Stimulated activated effector memory CD8-positive, alpha-beta T cell treated with anti-CD3 and anti-CD28 coated beads, Interleukin-12 subunit alpha, Interleukin-12 subunit beta, amount 100 ng/mL, for 72 hours (primary cell): ENCODE data around the gene UBXN11.

ENCODE experiments used
- ATAC-seq: fragments of 150-1000 bp; cut with Tn5 transposase; 2 replicates; pipeline ENCODE4 v1.10.0; 2021
- DNase-seq, 2 donors: peaks; one replicate each; pipeline ENCODE4 v3.0.0; 2021 to 2022; ENCODE audit warnings: low spot score in 2 of 2
- H3K27ac Mint-ChIP-seq: one replicate; pipeline ENCODE4 v1.8.0; 2022; ENCODE audit warnings: mild to moderate bottlenecking, mixed read lengths
- H3K36me3 Mint-ChIP-seq: one replicate; pipeline ENCODE4 v1.8.0; 2022; ENCODE audit warnings: mild to moderate bottlenecking, mixed read lengths
- H3K4me1 Mint-ChIP-seq: one replicate; pipeline ENCODE4 v1.8.0; 2022; ENCODE audit warnings: mixed read lengths
- H3K4me3 Mint-ChIP-seq: one replicate; pipeline ENCODE4 v1.8.0; 2022; ENCODE audit warnings: mild to moderate bottlenecking, mixed read lengths
- H3K9me3 Mint-ChIP-seq: one replicate; pipeline ENCODE4 v1.8.0; 2022; ENCODE audit warnings: mixed read lengths

The UBXN11 gene

DNA sequence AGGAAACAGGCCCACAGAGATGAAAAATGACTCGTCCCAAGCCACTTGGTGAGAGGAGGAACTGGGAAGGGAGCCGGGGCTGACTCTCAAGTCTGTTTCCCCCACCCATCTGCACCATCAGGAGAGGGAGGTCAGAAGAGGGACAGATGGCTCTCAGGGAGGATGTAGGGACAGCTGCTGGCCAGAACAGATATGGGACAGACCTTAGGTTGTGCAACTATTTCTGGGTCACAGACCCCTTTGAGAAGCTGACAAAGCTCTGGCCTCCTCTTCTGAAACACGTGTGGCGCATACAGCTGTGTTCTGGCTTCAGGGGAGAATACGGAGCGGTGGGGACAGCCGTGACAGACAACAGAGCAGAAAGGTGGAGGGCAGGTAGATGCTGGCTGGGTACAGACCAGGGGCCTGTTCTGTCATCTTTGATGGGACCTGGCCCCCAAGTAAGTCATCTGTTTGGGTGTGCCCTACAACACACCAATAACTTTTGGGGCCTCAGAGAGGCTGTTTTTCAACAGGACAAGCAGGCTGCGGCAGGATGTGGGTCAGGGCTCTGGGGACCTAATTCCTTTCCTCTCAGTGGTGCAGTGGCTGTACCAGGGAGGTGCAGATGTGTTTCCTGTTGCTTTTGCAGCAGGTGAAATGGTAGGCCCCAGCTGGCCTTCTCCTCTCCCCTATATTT lies 19.3 kb downstream of the UBXN11 start:
- DNase-seq, result peak in 1 of 2 donors; percentile 79
- H3K27ac Mint-ChIP-seq, result peak overlapping the region; percentile 93
- H3K4me1 Mint-ChIP-seq, result peaks cover 98% of the 10 kb centered on the region
- no peaks in the 10 kb centered on the region for H3K9me3 Mint-ChIP-seq
- ATAC-seq, result peak; percentile 53
- peaks cover 57% of the 10 kb centered on the region for H3K36me3 Mint-ChIP-seq
- H3K4me3 Mint-ChIP-seq, result peak overlapping the region; percentile 76

DNA sequence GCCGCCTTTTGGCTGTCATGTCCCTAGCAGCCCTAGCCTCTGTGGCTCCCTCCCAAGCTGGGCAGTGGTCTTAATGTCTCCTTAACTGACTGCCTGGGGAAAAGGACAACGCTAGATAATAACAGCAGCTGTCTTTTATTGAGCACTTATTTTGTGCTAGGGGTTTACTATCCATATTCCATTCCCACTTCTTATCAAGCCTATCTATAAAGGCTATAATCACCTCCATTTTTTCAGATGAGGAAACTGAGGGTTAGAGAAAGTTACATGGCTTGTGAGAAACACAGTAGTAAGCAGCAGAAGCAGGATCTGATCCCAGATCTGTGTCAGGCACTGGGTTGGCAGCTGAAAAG lies 20.4 kb downstream of the UBXN11 start:
- peaks cover 62% of the 10 kb centered on the region for H3K36me3 Mint-ChIP-seq
- DNase-seq (no peak), ATAC-seq (no peak)
- H3K27ac Mint-ChIP-seq, result peak overlapping the region; percentile 93
- no peak overlapping the region for H3K4me3 Mint-ChIP-seq
- H3K9me3 Mint-ChIP-seq, result no peaks in the 10 kb centered on the region
- H3K4me1 Mint-ChIP-seq, result peaks cover 97% of the 10 kb centered on the region

DNA sequence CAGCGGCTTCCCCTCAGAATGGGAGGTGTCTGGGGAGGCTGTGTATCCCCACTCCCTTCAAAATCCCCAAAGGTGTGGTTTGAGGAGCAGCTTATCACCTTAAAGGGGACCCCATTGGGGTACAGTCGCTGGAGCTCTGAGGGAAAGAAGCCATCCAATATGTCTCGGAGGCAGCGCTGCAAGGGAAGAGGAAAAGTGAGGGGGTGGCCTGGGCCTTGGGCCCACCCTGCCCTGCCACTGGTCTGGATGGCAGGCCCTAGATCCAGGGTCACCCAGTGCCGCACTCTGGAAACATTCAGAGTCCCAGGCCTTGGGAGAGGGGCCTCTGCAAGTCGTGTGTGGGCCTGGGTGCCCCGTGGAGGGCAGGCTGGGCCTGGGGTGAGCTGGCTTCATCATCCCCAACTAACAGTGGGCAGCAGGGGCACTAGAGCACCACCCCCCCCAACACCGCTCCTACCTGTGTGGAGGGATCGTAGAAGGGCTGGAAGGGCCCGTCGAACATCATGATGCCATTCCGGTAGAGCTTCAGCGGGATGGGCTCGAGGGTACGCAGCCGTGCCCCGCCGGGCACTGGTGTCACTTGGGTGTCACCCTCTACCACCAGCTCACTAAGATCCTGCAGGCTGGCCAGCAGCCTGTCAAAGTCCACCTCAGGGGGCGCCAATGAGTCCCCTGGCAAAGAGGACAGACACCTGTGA lies 20.9 kb downstream of the UBXN11 start:
- peaks cover 67% of the 10 kb centered on the region for H3K36me3 Mint-ChIP-seq
- DNase-seq (peak in 1 of 2 donors; percentile 75), ATAC-seq (no peak)
- no peaks in the 10 kb centered on the region for H3K9me3 Mint-ChIP-seq
- H3K4me3 Mint-ChIP-seq, result peak overlapping the region; percentile 95
- H3K27ac Mint-ChIP-seq, result peak overlapping the region; percentile 93
- H3K4me1 Mint-ChIP-seq, result peaks cover 97% of the 10 kb centered on the region

DNA sequence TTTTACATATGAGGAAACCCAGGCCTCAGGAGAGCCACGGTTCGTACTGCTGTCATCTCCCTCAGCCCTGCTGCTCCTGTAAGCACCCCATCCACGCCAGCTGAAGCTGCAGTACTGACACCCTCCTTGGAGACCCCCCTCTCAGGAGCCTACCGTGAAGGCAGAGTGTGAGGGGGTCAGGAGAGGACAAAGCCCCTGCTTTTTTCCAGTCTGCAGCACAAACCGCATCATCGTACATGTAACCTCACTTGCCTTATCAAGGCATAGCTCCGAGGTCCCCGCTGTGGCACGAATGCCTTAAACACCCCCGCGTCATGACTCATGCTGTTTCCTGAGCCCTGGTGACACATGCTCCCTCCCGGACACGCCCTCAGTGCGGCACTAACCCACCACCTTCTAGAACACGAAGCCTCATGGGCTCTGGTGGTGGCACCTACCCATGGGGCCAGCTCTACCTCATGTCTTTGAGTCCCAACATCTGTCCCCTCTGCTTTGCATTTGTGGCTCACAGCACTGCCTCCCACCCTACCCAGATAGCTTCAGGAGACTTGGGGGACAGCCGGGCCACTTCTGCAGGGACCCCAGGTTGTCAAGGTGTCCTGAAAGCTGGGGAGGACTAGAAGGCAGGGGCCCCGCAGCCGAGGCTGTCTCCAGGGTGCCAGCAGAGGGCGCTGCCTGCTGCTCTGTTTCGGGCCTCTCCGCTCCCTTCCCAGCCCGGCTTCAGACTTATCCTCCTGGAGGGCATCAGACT lies 21.7 kb downstream of the UBXN11 start:
- Mint-ChIP-seq H3K4me3 (peak overlapping the region; percentile 95), H3K36me3 (peaks cover 64% of the 10 kb centered on the region)
- ATAC-seq, result peak; percentile 84

DNA sequence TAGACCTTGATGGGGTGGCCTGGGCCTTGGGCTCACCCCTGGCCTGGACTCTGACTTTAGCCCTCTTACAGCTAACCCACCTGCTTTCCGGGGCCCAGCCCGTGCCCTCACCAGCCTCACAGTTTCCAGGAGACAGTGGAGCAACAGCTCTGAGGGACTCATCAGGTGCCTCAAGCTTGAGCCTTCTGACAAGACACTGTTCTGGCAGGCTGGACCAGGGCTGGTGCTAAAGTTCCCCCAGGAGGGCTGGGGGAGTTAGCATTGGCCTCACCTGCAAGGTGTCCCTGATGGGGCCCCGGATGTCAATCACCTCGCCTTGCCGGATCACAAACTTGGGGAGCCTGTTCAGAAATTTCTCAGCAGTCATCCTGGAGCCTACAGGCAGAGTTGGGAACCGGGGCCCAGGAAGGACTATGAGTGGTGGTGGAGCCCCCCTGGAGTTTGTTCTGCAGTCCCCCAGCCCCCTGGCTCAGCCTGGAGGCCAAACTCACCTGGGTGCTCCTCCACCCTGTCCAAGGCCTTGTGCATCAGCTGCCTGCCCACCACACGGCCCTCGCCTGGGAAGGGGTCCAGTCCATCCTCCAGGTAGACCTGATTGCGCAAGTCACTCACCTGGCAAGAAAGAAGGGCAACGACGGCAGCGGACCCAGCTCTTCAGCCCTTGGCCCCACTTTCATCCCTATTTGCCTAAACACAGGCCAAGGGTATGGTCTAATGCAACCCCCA lies 22.4 kb downstream of the UBXN11 start:
- no peak for ATAC-seq
- H3K9me3 Mint-ChIP-seq, result no peaks in the 10 kb centered on the region
- DNase-seq, result no peak

More for the DNA sequence above, 21.7 kb downstream of the UBXN11 start:
- Mint-ChIP-seq H3K27ac (peak overlapping the region; percentile 93), H3K9me3 (no peaks in the 10 kb centered on the region), H3K4me1 (peaks cover 91% of the 10 kb centered on the region)
- DNase-seq, result peak; percentile 74 to 91

DNA sequence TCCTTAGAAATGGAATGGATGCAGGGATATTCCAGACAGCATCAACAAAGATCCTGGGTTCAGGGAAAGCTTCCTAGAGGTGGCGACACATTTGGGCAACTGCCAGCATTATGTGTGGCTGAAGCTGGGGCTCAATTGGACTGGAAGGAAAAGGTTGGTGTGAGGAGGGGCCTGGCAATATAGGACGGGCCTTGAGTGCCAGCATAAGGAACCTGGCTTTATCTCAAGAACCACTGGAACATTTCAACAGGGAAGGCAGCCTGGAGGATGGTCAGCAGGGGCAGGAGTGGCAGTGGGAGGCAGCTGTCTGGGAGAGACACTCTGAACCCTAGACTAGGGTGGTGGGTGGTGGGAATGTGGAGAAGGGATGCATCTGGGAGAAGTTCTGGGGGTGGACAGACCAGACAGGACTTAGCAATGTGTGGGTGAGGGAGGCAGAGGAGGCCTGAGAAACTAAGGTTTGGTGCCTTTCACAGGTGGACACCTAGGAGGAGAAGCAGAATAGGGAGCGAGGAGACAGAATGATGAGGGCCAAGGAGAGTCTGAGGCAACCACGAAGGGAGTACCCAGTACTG lies 23.1 kb downstream of the UBXN11 start:
- Mint-ChIP-seq H3K9me3 (no peaks in the 10 kb centered on the region), H3K4me1 (peaks cover 88% of the 10 kb centered on the region), H3K27ac (peak overlapping the region; percentile 93), H3K4me3 (peak overlapping the region; percentile 95), H3K36me3 (peaks cover 69% of the 10 kb centered on the region)
- no peak for ATAC-seq
- DNase-seq, result no peak

More for the DNA sequence above, 22.4 kb downstream of the UBXN11 start:
- Mint-ChIP-seq H3K4me1 (peaks cover 88% of the 10 kb centered on the region), H3K36me3 (peaks cover 64% of the 10 kb centered on the region), H3K27ac (peak overlapping the region; percentile 93), H3K4me3 (peak overlapping the region; percentile 95)

DNA sequence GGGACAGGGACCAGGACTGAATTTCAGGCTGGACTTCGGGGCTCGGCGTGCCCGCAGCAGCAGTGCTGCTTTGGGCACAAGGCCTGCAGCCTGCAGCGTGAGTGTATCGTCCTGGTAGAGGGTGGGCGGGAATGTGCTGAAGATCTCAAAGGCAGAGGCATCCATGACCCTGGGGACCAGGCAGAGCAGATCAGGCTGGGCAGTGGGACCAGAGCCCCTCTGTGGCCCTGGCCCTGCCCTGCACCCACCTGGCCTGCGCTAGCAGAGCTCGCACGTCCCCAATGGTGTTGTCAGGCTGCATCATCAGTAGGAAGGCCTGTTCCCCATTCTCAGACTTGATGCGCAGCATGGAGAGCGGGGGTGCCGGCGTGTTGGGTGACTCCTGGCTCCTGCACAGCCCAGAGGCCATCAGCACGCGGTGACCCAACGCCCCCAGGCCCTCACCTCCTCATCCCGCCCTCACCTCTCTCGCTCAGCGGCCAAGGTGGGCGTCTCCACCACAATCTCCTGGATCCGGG lies 24.0 kb downstream of the UBXN11 start:
- H3K4me1 Mint-ChIP-seq, result peaks cover 88% of the 10 kb centered on the region
- H3K4me3 Mint-ChIP-seq, result peak overlapping the region; percentile 95
- DNase-seq (no peak), ATAC-seq (no peak)
- H3K27ac Mint-ChIP-seq, result peak overlapping the region; percentile 93
- peaks cover 72% of the 10 kb centered on the region for H3K36me3 Mint-ChIP-seq
- H3K9me3 Mint-ChIP-seq, result no peaks in the 10 kb centered on the region

DNA sequence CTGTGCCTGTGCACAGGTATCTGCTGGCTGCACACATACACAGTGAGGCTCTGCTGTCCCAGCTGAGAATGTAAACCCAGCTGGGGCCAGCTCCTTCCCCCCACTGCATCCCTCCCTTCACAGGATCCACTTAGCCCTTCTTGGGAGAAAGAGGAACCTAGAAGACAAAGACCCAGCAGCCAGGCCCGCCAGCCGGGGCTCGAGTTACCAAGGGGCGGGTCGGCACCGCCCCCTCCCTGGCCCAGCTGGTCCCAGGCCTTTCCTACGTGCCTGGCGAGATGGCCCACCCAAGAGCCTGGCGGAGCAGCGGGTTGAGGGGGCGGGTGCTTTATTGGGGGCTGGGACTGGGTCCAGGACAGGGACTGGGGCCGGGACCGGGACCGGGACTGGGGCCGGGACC lies 24.5 kb downstream of the UBXN11 start:
- peak overlapping the region; percentile 87 for H3K27ac Mint-ChIP-seq

DNA sequence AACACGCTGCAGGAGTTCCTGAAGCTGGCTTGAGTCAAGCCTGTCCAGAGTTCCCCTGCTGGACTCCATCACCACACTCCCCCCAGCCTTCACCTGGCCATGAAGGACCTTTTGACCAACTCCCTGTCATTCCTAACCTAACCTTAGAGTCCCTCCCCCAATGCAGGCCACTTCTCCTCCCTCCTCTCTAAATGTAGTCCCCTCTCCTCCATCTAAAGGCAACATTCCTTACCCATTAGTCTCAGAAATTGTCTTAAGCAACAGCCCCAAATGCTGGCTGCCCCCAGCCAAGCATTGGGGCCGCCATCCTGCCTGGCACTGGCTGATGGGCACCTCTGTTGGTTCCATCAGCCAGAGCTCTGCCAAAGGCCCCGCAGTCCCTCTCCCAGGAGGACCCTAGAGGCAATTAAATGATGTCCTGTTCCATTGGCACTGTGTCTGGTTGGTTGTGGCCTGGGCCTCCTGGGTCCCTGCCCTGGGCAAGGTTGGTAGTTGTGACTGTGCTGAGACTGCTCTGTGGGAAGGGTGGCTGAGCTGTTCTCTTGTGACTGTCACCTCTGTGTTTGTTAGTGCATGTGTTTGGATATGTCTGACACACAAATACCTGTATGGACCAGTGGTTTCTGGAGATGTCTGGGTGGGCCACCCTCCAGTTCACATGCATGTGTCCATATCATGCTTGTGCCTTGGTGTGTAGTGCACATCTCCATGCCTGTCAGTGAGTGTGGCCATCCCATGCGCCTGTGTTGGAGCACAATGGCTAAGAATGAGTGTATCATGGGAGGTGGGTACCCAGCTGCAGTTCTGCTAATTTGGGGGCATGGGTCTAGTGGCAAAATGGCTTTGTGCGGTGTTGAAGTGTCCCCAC lies 25.1 kb downstream of the UBXN11 start:
- DNase-seq (no peak), ATAC-seq (no peak)
- H3K4me3 Mint-ChIP-seq, result peak overlapping the region; percentile 95
- peak overlapping the region; percentile 87 for H3K27ac Mint-ChIP-seq
- H3K4me1 Mint-ChIP-seq, result peaks cover 91% of the 10 kb centered on the region
- H3K9me3 Mint-ChIP-seq, result no peaks in the 10 kb centered on the region
- peaks cover 84% of the 10 kb centered on the region for H3K36me3 Mint-ChIP-seq

More for the DNA sequence above, 24.5 kb downstream of the UBXN11 start:
- Mint-ChIP-seq H3K4me3 (peak overlapping the region; percentile 95), H3K9me3 (no peaks in the 10 kb centered on the region), H3K4me1 (peaks cover 88% of the 10 kb centered on the region), H3K36me3 (peaks cover 77% of the 10 kb centered on the region)
- ATAC-seq, result no peak
- no peak for DNase-seq

DNA sequence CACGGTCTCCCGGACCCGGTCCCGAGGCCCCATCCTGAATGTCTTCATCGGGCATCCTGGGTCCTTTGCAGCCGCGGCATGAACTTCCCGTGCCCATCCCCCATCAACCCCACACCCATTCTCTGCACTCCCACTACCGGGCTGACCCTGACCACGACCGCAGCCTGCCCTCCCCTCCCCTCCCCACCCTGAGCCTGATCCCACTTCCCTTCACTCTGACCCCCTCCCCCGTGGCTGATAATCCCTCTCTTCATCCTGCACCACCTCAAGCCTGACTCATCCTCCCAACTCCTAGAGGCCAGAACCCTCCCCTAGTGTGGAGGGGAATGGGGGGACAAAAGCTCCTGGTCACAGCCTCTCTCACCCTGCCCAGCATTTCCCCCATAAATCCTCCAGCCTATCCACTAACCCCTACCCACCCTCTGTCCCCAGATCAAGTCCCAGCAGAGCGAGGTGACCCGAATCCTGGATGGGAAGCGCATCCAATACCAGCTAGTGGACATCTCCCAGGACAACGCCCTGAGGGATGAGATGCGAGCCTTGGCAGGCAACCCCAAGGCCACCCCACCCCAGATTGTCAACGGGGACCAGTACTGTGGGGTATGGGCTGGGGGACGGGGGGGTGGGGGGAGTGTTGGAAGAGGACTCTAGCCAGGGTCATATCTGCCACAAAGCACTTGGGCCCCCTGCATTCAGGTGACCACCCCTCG lies 25.9 kb downstream of the UBXN11 start:
- Mint-ChIP-seq H3K9me3 (no peaks in the 10 kb centered on the region), H3K36me3 (peaks cover 89% of the 10 kb centered on the region), H3K4me3 (peak overlapping the region; percentile 95), H3K27ac (peak overlapping the region; percentile 87), H3K4me1 (peaks cover 91% of the 10 kb centered on the region)
- ATAC-seq (no peak), DNase-seq (no peak)

DNA sequence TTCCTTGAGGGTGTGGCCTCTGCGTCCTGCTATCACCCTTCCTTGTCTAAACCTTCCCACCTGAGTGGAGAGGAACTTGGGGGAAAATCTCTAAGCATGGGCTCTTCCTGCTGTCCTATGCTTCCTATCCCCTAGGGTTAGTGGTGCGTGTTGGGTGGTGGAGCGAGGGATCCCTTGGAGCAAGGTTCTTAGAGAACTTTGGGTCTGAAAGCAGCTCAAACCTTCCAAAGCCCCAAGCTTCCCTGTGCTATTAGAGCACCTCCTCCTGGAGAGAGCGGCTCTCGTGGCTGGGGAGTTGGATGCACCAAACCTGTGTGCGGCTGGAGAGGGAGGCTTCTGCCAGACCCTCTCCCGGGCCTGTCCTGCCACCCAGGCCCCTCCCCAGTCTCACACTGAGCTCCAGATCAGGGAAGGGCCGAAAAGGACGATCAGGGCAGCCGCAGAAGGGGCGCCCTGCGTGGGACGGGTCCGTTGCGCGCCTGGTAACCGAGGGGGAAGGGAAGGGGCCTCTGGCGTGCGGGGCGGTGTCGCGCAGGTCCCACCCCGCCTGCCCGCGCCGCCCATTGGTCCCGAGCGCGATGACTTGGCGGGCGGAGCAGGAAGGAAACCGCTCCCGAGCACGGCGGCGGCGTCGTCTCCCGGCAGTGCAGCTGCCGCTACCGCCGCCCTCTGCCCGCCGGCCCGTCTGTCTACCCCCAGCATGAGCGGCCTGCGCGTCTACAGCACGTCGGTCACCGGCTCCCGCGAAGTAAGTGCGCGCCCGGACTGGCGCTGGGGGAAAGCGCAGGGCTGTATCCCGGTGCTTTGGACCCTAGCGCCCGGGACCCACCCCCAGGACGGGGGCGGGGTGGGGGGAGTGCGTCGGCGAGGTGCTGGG lies 26.7 kb downstream of the UBXN11 start, which contains the start of gene SH3BGRL3:
Gene SH3BGRL3, plus strand, starts transcription at position 631 of the 877 bp plus-strand sequence. Its CDS starts 70 bp downstream, at position 701.
- Mint-ChIP-seq H3K9me3 (no peaks in the 10 kb centered on the region), H3K36me3 (peaks cover 90% of the 10 kb centered on the region), H3K27ac (peak within 1 kb of the TSS; percentile 87), H3K4me1 (peaks cover 91% of the 10 kb centered on the region), H3K4me3 (peak within 1 kb of the TSS; percentile 95)
- DNase-seq, result peak; percentile 74 to 88
- peak; percentile 66 for ATAC-seq

DNA sequence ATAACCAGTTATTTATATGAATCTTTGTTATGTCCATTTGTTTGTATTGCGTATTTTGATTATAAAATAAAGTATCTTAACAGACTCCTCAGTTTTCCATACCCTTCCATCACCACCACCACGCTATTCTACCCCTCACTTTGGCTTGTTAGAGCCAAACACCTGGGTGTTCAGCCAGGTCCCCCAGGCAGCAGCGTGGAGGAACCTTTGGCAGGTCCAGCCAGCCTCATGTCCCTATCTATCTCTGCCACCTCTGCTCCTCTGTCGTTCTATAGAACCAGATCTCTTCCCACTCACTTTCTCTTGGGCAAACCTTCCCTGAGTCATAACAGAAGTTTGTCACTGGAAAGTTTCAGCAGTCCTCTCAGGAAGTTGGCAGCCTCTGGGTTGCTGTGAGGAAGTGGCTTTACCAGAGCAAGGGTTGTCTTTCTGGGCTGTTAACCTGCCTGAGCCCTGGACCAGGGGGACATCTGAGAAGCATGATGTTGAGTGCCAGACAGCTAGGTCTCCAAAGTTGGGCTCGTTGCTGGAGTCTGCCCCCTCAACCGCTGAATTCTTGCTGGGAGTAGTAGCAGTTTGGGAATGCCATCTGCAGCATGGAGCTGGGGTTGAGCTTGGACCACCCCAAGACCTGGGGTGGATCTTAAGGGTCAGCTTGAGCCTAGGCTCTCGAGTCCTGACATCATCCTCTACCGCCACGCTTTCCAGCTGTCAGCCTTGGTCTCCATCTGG lies 27.5 kb downstream of the UBXN11 start:
- ATAC-seq, result peak; percentile 2
- peaks cover 89% of the 10 kb centered on the region for H3K36me3 Mint-ChIP-seq

More for the DNA sequence above, 27.5 kb downstream of the UBXN11 start:
- no peaks in the 10 kb centered on the region for H3K9me3 Mint-ChIP-seq
- H3K4me3 Mint-ChIP-seq, result peak overlapping the region; percentile 95
- peak overlapping the region; percentile 87 for H3K27ac Mint-ChIP-seq
- peak in 1 of 2 donors; percentile 68 for DNase-seq
- H3K4me1 Mint-ChIP-seq, result peaks cover 89% of the 10 kb centered on the region
